Measurements from ENCODE around the gene TAF11L13. TPM values are rescaled to one million over a fixed set of nuclear protein-coding genes. Genes with fewer than 3 reads are reported as not detected.
"Not testable (repeated sequence)": the region's sequence is repeated elsewhere in the genome, so short reads cannot be mapped to it uniquely, and the experiment has no call there.

TAF11L13 gene
- not detected for polyA plus RNA-seq (2012; ENCODE audit: insufficient read length, low read depth)

DNA sequence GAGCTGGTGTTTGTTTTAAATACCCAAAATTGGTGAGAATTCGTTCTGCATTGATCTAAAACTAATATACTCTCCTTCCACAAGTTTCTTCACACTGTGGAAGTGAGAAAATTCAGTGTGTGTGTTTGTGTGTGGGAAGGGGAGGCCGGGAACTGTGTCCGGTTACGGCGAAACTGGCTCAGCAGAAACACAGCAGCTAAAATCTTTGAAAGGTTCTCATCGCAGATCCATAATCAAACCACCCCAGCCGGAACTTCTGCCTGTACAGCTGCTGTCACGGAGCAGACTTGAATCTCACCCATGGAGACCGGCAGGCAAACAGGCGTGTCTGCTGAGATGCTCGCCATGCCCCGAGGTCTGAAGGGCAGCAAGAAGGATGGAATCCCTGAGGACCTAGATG is at the start of gene TAF11L13:
TSS of gene TAF11L13 (plus strand) at position 301 of the 400 bp plus-strand sequence.
- TF ChIP-seq POLR2AphosphoS5 (IDR thresholded peaks at IDR 0.05; ENCODE audit: low read depth, low read length); SIN3A (IDR thresholded peaks at IDR 0.05; ENCODE audit: borderline replicate concordance, insufficient read depth, low read length): not testable (repeated sequence)
- TF ChIP-seq, protein P1, sequence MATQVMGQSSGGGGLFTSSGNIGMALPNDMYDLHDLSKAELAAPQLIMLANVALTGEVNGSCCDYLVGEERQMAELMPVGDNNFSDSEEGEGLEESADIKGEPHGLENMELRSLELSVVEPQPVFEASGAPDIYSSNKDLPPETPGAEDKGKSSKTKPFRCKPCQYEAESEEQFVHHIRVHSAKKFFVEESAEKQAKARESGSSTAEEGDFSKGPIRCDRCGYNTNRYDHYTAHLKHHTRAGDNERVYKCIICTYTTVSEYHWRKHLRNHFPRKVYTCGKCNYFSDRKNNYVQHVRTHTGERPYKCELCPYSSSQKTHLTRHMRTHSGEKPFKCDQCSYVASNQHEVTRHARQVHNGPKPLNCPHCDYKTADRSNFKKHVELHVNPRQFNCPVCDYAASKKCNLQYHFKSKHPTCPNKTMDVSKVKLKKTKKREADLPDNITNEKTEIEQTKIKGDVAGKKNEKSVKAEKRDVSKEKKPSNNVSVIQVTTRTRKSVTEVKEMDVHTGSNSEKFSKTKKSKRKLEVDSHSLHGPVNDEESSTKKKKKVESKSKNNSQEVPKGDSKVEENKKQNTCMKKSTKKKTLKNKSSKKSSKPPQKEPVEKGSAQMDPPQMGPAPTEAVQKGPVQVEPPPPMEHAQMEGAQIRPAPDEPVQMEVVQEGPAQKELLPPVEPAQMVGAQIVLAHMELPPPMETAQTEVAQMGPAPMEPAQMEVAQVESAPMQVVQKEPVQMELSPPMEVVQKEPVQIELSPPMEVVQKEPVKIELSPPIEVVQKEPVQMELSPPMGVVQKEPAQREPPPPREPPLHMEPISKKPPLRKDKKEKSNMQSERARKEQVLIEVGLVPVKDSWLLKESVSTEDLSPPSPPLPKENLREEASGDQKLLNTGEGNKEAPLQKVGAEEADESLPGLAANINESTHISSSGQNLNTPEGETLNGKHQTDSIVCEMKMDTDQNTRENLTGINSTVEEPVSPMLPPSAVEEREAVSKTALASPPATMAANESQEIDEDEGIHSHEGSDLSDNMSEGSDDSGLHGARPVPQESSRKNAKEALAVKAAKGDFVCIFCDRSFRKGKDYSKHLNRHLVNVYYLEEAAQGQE (IDR thresholded peaks at IDR 0.05; ENCODE audit: insufficient read depth in 1 of 2, low read depth in 2 of 2, low read length in 2 of 2) = not testable (repeated sequence)

DNA sequence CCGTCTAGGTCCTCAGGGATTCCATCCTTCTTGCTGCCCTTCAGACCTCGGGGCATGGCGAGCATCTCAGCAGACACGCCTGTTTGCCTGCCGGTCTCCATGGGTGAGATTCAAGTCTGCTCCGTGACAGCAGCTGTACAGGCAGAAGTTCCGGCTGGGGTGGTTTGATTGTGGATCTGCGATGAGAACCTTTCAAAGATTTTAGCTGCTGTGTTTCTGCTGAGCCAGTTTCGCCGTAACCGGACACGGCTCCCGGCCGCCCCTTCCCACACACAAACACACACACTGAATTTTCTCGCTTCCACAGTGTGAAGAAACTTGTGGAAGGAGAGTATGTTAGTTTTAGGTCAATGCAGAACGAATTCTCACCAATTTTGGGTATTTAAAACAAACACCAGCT is 46.2 kb upstream of the TAF11L13 start, which contains the start of gene TAF11L7:
TSS of gene TAF11L7 (minus strand) at position 101 of the 400 bp plus-strand sequence.
- not testable (repeated sequence) for TF ChIP-seq SIN3A (IDR thresholded peaks at IDR 0.05; ENCODE audit: borderline replicate concordance, insufficient read depth, low read length); FOXP2 (optimal IDR thresholded peaks at IDR 0.05; ENCODE audit: borderline replicate concordance, extremely low read depth, extremely low read length, insufficient read depth); POLR2AphosphoS5 (IDR thresholded peaks at IDR 0.05; ENCODE audit: low read depth, low read length)

DNA sequence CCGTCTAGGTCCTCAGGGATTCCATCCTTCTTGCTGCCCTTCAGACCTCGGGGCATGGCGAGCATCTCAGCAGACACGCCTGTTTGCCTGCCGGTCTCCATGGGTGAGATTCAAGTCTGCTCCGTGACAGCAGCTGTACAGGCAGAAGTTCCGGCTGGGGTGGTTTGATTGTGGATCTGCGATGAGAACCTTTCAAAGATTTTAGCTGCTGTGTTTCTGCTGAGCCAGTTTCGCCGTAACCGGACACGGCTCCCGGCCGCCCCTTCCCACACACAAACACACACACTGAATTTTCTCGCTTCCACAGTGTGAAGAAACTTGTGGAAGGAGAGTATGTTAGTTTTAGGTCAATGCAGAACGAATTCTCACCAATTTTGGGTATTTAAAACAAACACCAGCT is 41.0 kb upstream of the TAF11L13 start, which contains the start of gene TAF11L8:
TSS of gene TAF11L8 (minus strand) at position 101 of the 400 bp plus-strand sequence.
- not testable (repeated sequence) for TF ChIP-seq POLR2AphosphoS5 (IDR thresholded peaks at IDR 0.05; ENCODE audit: low read depth, low read length); TAF1 (IDR thresholded peaks at IDR 0.05; ENCODE audit: borderline replicate concordance, insufficient read depth, low read length); FOXP2 (optimal IDR thresholded peaks at IDR 0.05; ENCODE audit: borderline replicate concordance, extremely low read depth, extremely low read length, insufficient read depth)

DNA sequence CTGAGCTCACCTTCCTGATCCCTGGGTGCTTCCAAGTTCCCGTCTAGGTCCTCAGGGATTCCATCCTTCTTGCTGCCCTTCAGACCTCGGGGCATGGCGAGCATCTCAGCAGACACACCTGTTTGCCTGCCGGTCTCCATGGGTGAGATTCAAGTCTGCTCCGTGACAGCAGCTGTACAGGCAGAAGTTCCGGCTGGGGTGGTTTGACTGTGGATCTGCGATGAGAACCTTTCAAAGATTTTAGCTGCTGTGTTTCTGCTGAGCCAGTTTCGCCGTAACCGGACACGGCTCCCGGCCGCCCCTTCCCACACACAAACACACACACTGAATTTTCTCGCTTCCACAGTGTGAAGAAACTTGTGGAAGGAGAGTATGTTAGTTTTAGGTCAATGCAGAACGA is 37.6 kb upstream of the TAF11L13 start, which contains the start of gene TAF11L9:
TSS of gene TAF11L9 (minus strand) at position 140 of the 400 bp plus-strand sequence.
- TF ChIP-seq TAF1, SIN3A (IDR thresholded peaks at IDR 0.05; ENCODE audit: borderline replicate concordance, insufficient read depth, low read length): not testable (repeated sequence)
- TF ChIP-seq, protein P1 (IDR thresholded peaks at IDR 0.05; ENCODE audit: insufficient read depth in 1 of 2, low read depth in 2 of 2, low read length in 2 of 2) = not testable (repeated sequence)

DNA sequence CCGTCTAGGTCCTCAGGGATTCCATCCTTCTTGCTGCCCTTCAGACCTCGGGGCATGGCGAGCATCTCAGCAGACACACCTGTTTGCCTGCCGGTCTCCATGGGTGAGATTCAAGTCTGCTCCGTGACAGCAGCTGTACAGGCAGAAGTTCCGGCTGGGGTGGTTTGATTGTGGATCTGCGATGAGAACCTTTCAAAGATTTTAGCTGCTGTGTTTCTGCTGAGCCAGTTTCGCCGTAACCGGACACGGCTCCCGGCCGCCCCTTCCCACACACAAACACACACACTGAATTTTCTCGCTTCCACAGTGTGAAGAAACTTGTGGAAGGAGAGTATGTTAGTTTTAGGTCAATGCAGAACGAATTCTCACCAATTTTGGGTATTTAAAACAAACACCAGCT is 34.2 kb upstream of the TAF11L13 start, which contains the start of gene TAF11L10:
TSS of gene TAF11L10 (minus strand) at position 101 of the 400 bp plus-strand sequence.
- TF ChIP-seq FOXP2 (optimal IDR thresholded peaks at IDR 0.05; ENCODE audit: borderline replicate concordance, extremely low read depth, extremely low read length, insufficient read depth); TAF1 (IDR thresholded peaks at IDR 0.05; ENCODE audit: borderline replicate concordance, insufficient read depth, low read length); SIN3A (IDR thresholded peaks at IDR 0.05; ENCODE audit: borderline replicate concordance, insufficient read depth, low read length): not testable (repeated sequence)

DNA sequence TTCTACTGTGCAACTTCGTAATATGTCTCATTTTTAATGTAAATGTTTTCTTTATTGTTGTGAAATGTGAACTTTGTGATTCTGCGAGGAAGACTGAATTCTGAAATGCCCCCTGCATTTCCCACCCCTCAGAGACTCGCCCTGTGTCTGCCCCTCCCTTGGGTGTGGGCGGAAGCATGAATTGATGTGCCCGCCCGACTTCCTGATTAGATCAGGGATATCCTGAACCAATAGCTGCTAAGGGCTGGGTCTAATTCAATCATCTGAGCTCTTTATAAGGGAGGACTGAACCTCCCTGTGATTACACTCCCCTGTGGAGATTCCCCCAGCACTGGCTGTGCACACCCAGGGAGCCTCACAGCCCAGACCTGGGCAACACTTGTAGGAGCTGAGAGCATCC is 28.0 kb upstream of the TAF11L13 start, which contains the start of gene TAF11L11:
TSS of gene TAF11L11 (plus strand) at position 304 of the 400 bp plus-strand sequence.
- TF ChIP-seq TAF1 (IDR thresholded peaks at IDR 0.05; ENCODE audit: borderline replicate concordance, insufficient read depth, low read length); FOXP2 (optimal IDR thresholded peaks at IDR 0.05; ENCODE audit: borderline replicate concordance, extremely low read depth, extremely low read length, insufficient read depth): not testable (repeated sequence)
- TF ChIP-seq, protein P1 (IDR thresholded peaks at IDR 0.05; ENCODE audit: insufficient read depth in 1 of 2, low read depth in 2 of 2, low read length in 2 of 2) = not testable (repeated sequence)

Measured in PFSK-1 (cell line).